HG03342 (cell line): ENCODE results near the gene SLC22A12.

Experiments used
- ATAC-seq: cut with Tn5 transposase; IDR thresholded peaks from one replicate; pipeline ENCODE4 v1.9.1; 2021; ENCODE audit warnings: mild to moderate bottlenecking, moderate library complexity; ENCODE audit not compliant: unreplicated experiment

SLC22A12 gene

GRCh38 chr11:64642871-64643255 is 51.8 kb downstream of the SLC22A12 start:
- ATAC-seq: no peak

GRCh38 chr11:64643256-64643881 is 52.3 kb downstream of the SLC22A12 start:
- no peak for ATAC-seq

DNA sequence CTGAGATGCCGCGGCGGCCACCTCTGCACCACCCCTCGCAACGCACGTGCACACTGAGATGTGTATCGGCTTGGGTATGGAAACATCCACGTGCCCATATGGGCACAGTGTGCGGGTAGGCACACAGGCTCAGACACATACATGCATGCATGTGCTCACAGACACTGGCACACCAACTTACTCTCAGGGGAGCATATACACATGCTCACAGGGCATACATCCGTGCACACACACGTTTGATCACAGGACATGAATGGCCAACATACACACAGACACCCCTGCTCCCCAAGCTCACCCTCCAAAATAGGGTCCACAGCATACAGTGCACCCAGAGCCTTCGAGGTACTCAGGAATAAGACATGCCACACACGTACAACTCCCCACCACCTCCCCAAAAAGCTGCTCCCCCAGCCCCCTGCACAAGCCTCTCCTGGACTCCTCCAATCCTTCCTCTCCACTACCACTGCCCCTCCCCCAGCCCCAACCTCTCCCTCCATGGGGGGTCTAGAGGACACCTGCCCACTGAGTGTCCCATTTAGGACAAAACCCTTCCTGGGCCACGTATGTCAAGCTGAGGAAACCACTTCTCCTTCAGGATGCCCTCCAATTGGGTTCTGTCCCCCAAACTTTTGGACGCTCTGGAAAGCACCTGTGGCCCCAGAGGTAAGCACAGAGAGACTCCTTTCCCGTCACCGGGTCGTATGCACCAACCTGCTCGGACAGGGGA is 53.1 kb downstream of the SLC22A12 start:
- ATAC-seq: no peak

GRCh38 chr11:64644647-64645275 is 53.7 kb downstream of the SLC22A12 start:
- no peak for ATAC-seq

GRCh38 chr11:64647019-64647779 is 56.2 kb downstream of the SLC22A12 start:
- ATAC-seq: no peak

DNA sequence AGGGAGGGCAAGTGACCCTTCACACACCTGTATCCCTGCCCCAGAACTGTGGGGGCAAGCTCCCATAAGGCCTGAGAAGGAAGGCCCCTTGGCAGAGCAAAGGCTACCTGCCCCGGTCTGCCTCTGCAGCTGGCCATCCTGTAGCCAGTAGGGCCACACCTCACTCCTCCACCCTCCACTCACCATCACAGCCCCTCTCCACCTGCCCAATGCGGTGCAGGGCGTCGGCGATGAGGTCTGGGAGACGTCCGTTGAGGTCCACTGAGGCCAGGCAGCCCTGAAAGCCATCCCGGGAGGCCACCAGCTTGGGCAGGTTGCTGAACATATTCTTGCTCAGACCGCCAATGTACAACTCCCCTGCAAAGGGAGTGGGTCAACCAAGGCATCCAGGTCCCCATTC is 57.5 kb downstream of the SLC22A12 start:
- no peak for ATAC-seq

DNA sequence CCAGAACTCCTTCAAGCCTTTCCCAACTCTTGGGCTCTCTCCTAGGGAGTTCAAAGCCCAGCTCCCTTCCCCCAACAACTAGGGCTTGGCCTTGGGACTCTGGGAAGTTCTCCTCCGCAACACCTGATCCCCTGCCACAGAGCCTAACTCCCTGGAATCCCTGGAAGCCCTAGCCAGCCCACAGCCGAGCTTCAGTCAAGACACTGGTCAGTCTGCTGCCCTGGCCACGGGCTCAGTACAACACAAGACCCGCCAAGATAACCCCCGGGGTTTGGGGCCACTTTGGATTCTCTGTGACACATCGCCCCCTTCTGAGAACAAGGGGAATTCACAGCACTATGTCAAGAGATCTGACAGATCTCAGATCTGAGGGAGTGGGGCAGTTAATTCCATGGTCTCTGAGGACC is 58.3 kb downstream of the SLC22A12 start:
- no peak for ATAC-seq

DNA sequence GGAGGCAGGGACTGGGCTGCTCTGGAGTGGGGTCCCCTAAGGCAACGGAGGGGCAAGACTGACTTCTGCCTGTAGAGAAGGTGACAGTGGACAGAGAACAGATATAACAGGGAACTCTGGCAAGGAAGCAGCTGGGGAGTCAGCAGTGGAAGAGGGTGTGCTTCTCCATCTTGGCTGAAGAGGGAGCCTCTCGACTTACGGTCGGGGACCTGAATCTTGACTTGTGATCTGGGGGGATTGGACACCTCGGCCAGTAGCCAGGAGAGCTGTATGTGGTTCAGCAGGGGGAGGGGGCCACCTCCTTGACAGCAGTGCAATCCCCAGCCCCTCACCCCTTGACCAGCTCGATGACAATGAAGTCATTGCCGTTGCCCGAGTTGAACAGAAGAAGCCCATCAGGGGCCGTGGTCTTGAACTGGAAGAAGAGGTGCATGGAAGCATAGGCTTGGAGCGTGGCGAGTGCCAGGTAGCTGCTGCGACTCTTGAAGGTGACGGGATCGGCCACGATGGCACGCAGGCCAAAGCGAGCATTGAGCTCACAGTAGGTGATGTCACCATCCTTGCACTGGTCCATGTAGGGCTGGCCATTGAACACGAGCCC is 60.0 kb downstream of the SLC22A12 start:
- no peak for ATAC-seq
